H1 (cell line): Measurements from ENCODE around the gene MEF2B. TPM values are rescaled to one million over a fixed set of nuclear protein-coding genes. Genes with fewer than 3 reads are reported as not detected.
A peak's percentile ranks its signal among the peaks of the same experiment; 100 is the strongest.

ENCODE experiments used
- CTCF ChIA-PET: fragments of 300-600 bp; sonication (Branson Sonifier 250); formaldehyde crosslinking; loops from one replicate; lab custom pipeline; 2021; ENCODE audit not compliant: partially characterized antibody; lab: Charles Lee
- POLR2A ChIA-PET: fragments of 300-600 bp; sonication (Branson Sonifier 250); formaldehyde crosslinking; loops from one replicate; lab custom pipeline; 2021; ENCODE audit warnings: inconsistent platforms; ENCODE audit not compliant: partially characterized antibody; lab: Charles Lee
- DNase-seq, 2 experiments: peaks; one replicate each; pipeline versions ENCODE4 v3.0.0 to v3.0.0-alpha.2; 2010 to 2022; ENCODE audit warnings: low spot score in 2 of 2, low read depth in 1 of 2, mixed read lengths in 1 of 2
- FAIRE-seq: peaks from 2 replicates; lab custom pipeline; 2011; peaks lifted over from hg19 to GRCh38; lab: Jason Lieb, UNC
- H2AFZ ChIP-seq: 2 replicates; pipeline ENCODE4 v1.8.1; 2012; ENCODE audit warnings: low read length, inconsistent platforms
- H2AK5ac ChIP-seq: 2 replicates; pipeline ENCODE4 v1.6.1; 2013; ENCODE audit warnings: low read depth, low read length
- H2BK120ac ChIP-seq: replicated peaks from 2 replicates; pipeline ENCODE3; 2013; ENCODE audit warnings: low read depth, low read length, inconsistent platforms
- H2BK12ac ChIP-seq: 2 replicates; pipeline ENCODE4 v1.6.1; 2013; ENCODE audit warnings: low read depth, low read length
- H2BK15ac ChIP-seq: 2 replicates; pipeline ENCODE4 v1.6.1; 2013; ENCODE audit warnings: low read length
- H2BK20ac ChIP-seq: 2 replicates; pipeline ENCODE4 v1.6.1; 2013; ENCODE audit warnings: low read length
- H2BK5ac ChIP-seq: 2 replicates; pipeline ENCODE4 v1.6.1; 2013; ENCODE audit warnings: low read depth, low read length
- H3K14ac ChIP-seq: 2 replicates; pipeline ENCODE4 v1.6.1; 2013; ENCODE audit warnings: inconsistent platforms; ENCODE audit not compliant: insufficient read length
- H3K18ac ChIP-seq: 2 replicates; pipeline ENCODE4 v1.6.1; 2013; ENCODE audit warnings: low read length; ENCODE audit errors: extremely low read depth
- H3K23ac ChIP-seq: 2 replicates; pipeline ENCODE4 v1.6.1; 2013; ENCODE audit warnings: inconsistent platforms; ENCODE audit not compliant: insufficient read length
- H3K23me2 ChIP-seq: 2 replicates; pipeline ENCODE4 v1.6.1; 2013; ENCODE audit warnings: low read depth, low read length
- H3K27ac ChIP-seq: 2 replicates; pipeline ENCODE4 v1.6.1; 2011; ENCODE audit warnings: low read depth, low read length, inconsistent platforms
- H3K27me3 ChIP-seq, 4 experiments: replicated peaks in 1 of 4; 1 replicate in 1 of 4; 2 replicates in 3 of 4; pipeline versions ENCODE4 v1.6.1 to v1.8.1; 2011 to 2013; ENCODE audit warnings: low read length in 3 of 4, mild to moderate bottlenecking in 3 of 4, inconsistent platforms in 2 of 4, mixed read lengths in 2 of 4, moderate library complexity in 1 of 4; ENCODE audit not compliant: control insufficient read depth in 3 of 4, insufficient read depth in 3 of 4; ENCODE audit errors: extremely low read depth in 1 of 4
- H3K36me3 ChIP-seq, 4 experiments: 2 replicates each; pipeline versions ENCODE4 v1.6.1 to v1.8.1; 2011 to 2013; ENCODE audit warnings: mild to moderate bottlenecking in 4 of 4, low read length in 3 of 4, moderate library complexity in 2 of 4, control low read depth in 1 of 4, inconsistent platforms in 1 of 4; ENCODE audit not compliant: insufficient read depth in 4 of 4, control insufficient read depth in 2 of 4
- H3K4ac ChIP-seq: replicated peaks from 2 replicates; pipeline ENCODE3; 2013; ENCODE audit warnings: low read length, low read depth, mixed read lengths, inconsistent platforms; ENCODE audit not compliant: insufficient read length
- H3K4me1 ChIP-seq, 4 experiments: replicated peaks in 1 of 4; 1 replicate in 1 of 4; 2 replicates in 3 of 4; pipeline versions ENCODE4 v1.6.1 to v1.8.1; 2011 to 2013; ENCODE audit warnings: low read length in 3 of 4, inconsistent platforms in 2 of 4, mixed read lengths in 1 of 4; ENCODE audit not compliant: insufficient read depth in 4 of 4, control insufficient read depth in 3 of 4
- H3K4me2 ChIP-seq, 2 experiments: 2 replicates each; pipeline versions ENCODE4 v1.6.1 to v1.8.1; 2011 to 2013; ENCODE audit warnings: low read depth in 2 of 2, low read length in 2 of 2, control low read depth in 1 of 2, inconsistent platforms in 1 of 2, mild to moderate bottlenecking in 1 of 2; ENCODE audit not compliant: insufficient read depth in 1 of 2
- H3K4me3 ChIP-seq, 4 experiments: fragments of 200-600, 300-600 bp in 1 of 4; sonication (generic), shearing (Covaris generic), sonication (Bioruptor Twin) in 1 of 4; 2 replicates each; pipeline versions ENCODE4 v1.5.1 to v1.8.1; 2011 to 2016; ENCODE audit warnings: low read length in 4 of 4, low read depth in 3 of 4, control low read depth in 2 of 4, inconsistent platforms in 2 of 4, mild to moderate bottlenecking in 2 of 4, mixed read lengths in 1 of 4, moderate library complexity in 1 of 4; ENCODE audit not compliant: insufficient read depth in 2 of 4; ENCODE audit errors: extremely low read depth in 1 of 4
- H3K56ac ChIP-seq: replicated peaks from 2 replicates; pipeline ENCODE3; 2013; ENCODE audit warnings: low read depth, mild to moderate bottlenecking, mixed read lengths, low read length, inconsistent platforms; ENCODE audit not compliant: insufficient read length
- H3K79me1 ChIP-seq: 2 replicates; pipeline ENCODE4 v1.6.1; 2013; ENCODE audit warnings: low read depth, low read length, control low read depth
- H3K79me2 ChIP-seq, 2 experiments: 2 replicates each; pipeline versions ENCODE4 v1.6.1 to v1.8.1; 2012 to 2013; ENCODE audit warnings: low read length in 2 of 2, mild to moderate bottlenecking in 2 of 2, inconsistent platforms in 1 of 2; ENCODE audit not compliant: insufficient read depth in 2 of 2, control insufficient read depth in 1 of 2
- H3K9ac ChIP-seq, 4 experiments: replicated peaks in 1 of 4; 1 replicate in 1 of 4; 2 replicates in 3 of 4; pipeline versions ENCODE4 v1.6.1 to v1.8.1; 2011 to 2013; ENCODE audit warnings: low read depth in 3 of 4, low read length in 3 of 4, control low read depth in 2 of 4, mild to moderate bottlenecking in 2 of 4, moderate library complexity in 2 of 4, inconsistent platforms in 1 of 4; ENCODE audit errors: extremely low read depth in 1 of 4
- H3K9me3 ChIP-seq, 2 experiments: 2 replicates each; pipeline versions ENCODE4 v1.6.1 to v1.8.1; 2012 to 2013; ENCODE audit warnings: mild to moderate bottlenecking in 2 of 2, moderate library complexity in 2 of 2, control low read depth in 1 of 2, inconsistent platforms in 1 of 2, low read depth in 1 of 2, low read length in 1 of 2, mixed read lengths in 1 of 2; ENCODE audit not compliant: insufficient read depth in 2 of 2
- H4K20me1 ChIP-seq, 2 experiments: replicated peaks in 1 of 2; 2 replicates each; pipeline versions ENCODE3 to v1.8.1; 2011 to 2013; ENCODE audit warnings: inconsistent platforms in 2 of 2, low read length in 2 of 2, mild to moderate bottlenecking in 1 of 2; ENCODE audit not compliant: insufficient read depth in 2 of 2, control insufficient read depth in 1 of 2
- H4K5ac ChIP-seq: 2 replicates; pipeline ENCODE4 v1.6.1; 2013; ENCODE audit warnings: low read length, low read depth, mixed read lengths, inconsistent platforms; ENCODE audit not compliant: insufficient read length
- H4K8ac ChIP-seq: 2 replicates; pipeline ENCODE4 v1.8.0; 2013; ENCODE audit warnings: mild to moderate bottlenecking, moderate library complexity, low read length, inconsistent platforms; ENCODE audit not compliant: insufficient read depth; ENCODE audit errors: extremely low read depth
- H4K91ac ChIP-seq: replicated peaks from 2 replicates; pipeline ENCODE3; 2013; ENCODE audit warnings: low read length, mixed read lengths, inconsistent platforms; ENCODE audit not compliant: insufficient read length
- CREB1 ChIP-seq: IDR thresholded peaks from 2 replicates; pipeline ENCODE4 v1.6.1; 2012; ENCODE audit warnings: inconsistent platforms
- HDAC2 ChIP-seq, 2 experiments: fragments of 300-600 bp in 1 of 2; sonication (generic) in 1 of 2; IDR thresholded peaks; 2 replicates each; pipeline ENCODE4 v1.6.1; 2011 to 2012; ENCODE audit warnings: low read depth in 2 of 2, low read length in 2 of 2, mild to moderate bottlenecking in 2 of 2, moderate library complexity in 2 of 2, borderline replicate concordance in 1 of 2, inconsistent platforms in 1 of 2
- KDM1A ChIP-seq: fragments of 200-600, 300-600 bp; sonication (generic); IDR thresholded peaks from 2 replicates; pipeline ENCODE4 v1.7.1; 2016; ENCODE audit warnings: mild to moderate bottlenecking, low read length, borderline replicate concordance
- WGBS, 2 experiments: shearing (Covaris generic) in 1 of 2; methylation state at CpG; one replicate each; pipeline versions ENCODE4 v1.1.6 to v1.1.7; 2013 to 2015; ENCODE audit warnings: low lambda C conversion rate in 2 of 2, mixed read lengths in 2 of 2, inconsistent platforms in 1 of 2, low coverage in 1 of 2, missing lambda C conversion rate in 1 of 2; ENCODE audit not compliant: insufficient replicate concordance in 2 of 2, insufficient coverage in 1 of 2, insufficient read length in 1 of 2; ENCODE audit errors: extremely low coverage in 1 of 2, missing lambda C conversion rate in 1 of 2; 5-methylcytosine and 5-hydroxymethylcytosine counted together
- polyA plus RNA-seq, 7 experiments: library from polyadenylated mRNA; depleted of rRNA in 3 of 7; stranded (reverse) in 5 of 7; unstranded in 2 of 7; fragments of >200 nt in 5 of 7; fragments of 200-250 nt in 2 of 7; gene quantifications; 1 replicate in 5 of 7; 2 replicates in 1 of 7; 4 replicates in 1 of 7; pipeline versions ENCODE4 v1.2.1 to v1.2.3, GENCODE V29; 2011 to 2013; ENCODE audit warnings: missing spikeins in 2 of 7, mixed read lengths in 2 of 7
- total RNA-seq: library from RNA; stranded (reverse); fragmentation: NEBNext Ultra II Directional; extraction: Animal tissue kit (Norgen Biotek cat#: 25700); gene quantifications from 2 replicates; pipeline ENCODE4 v1.2.1, GENCODE V29; 2021

Gene MEF2B
- total and polyA plus RNA-seq, 2 of the 8 experiments (the other 6 are each of a cell fraction or from before 2014, with no cell fraction given): 2.8 to 3.7 TPM

DNA sequence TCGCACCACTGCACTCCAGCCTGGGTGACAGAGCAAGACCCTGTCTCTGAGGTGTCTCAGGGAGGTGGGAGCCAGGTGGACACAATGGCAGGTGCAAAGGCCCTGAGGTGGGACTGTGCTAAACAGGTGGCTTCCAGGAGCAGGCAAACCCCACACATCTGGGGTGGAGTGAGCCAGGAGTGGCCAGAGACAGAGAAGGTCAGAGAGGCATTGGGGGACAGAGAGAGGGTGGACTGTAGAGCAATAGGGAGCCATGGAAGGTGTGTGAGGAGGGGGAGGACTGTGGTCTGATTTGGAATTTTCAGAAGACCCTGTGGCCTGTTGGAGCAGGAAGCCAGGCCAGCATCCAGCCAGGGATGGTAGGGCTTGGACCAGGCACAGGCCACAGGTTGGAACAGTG is 4.7 kb downstream of the MEF2B start:
- Histone ChIP-seq H2BK5ac (no peak overlapping the region), H3K23ac (no peak overlapping the region), H4K8ac (no peak overlapping the region), H2BK120ac (no peak overlapping the region), H3K27me3 (peaks cover 2 to 16% (median 11%) of the 10 kb centered on the region in 4 experiments), H4K91ac (no peak overlapping the region), H3K27ac (no peak overlapping the region), H4K5ac (no peak overlapping the region), H3K18ac (no peak overlapping the region), H3K56ac (no peak overlapping the region), H2BK20ac (no peak overlapping the region), H3K4me3 (no peak overlapping the region), H3K4ac (no peak overlapping the region), H3K79me2 (no peaks in the 10 kb centered on the region), H3K9me3 (no peaks in the 10 kb centered on the region), H2AK5ac (no peak overlapping the region), H3K4me1 (peaks cover 0 to 9% (median 7%) of the 10 kb centered on the region in 4 experiments; a peak in 4 of 7 replicates), H4K20me1 (peaks cover 0 to 5% of the 10 kb centered on the region in 2 experiments), H3K23me2 (peaks cover 8% of the 10 kb centered on the region; the same call in 1 of the 2 replicates), H3K36me3 (no peaks in the 10 kb centered on the region), H3K4me2 (no peak overlapping the region), H3K79me1 (no peaks in the 10 kb centered on the region), H3K14ac (no peak overlapping the region), H2BK15ac (no peak overlapping the region), H2BK12ac (0 out of 2 replicates have a peak overlapping the region, but pooled peaks have one; percentile 17), H2AFZ (no peak overlapping the region), H3K9ac (no peak overlapping the region)
- ChIA-PET POLR2A (interaction anchor here (1.0 kb wide), 1 partner anchor 9 kb away, joined by 3 read pairs; no protein-coding TSS in a partner anchor), CTCF (interaction anchor here (0.6 to 1.0 kb wide), 2 partner anchors 40 to 49 kb away, joined by 3 read pairs; no protein-coding TSS in a partner anchor)
- FAIRE-seq: no peak
- no peak for DNase-seq
- WGBS, 2 experiments: 91% methylated on average over 1 of the region's 1 CpG; no CpG with 5 or more reads in 1 of the 2 experiments
- TF ChIP-seq HDAC2 (IDR thresholded peaks at IDR 0.05; ENCODE audit: borderline replicate concordance in 1 of 2, low read depth in 2 of 2, low read length in 2 of 2) (peak in 1 of 2 experiments; percentile 75; a peak in 1 of 4 replicates), KDM1A (peak; percentile 95), CREB1 (no peak)
